HG02588 (cell line): Measurements from ENCODE around the gene MMEL1.
"Not testable (repeated sequence)": the region's sequence is repeated elsewhere in the genome, so short reads cannot be mapped to it uniquely, and the experiment has no call there.

Source experiments
- ATAC-seq: cut with Tn5 transposase; IDR thresholded peaks from one replicate; pipeline ENCODE4 v1.9.1; 2021; ENCODE audit warnings: mild to moderate bottlenecking, moderate library complexity; ENCODE audit not compliant: unreplicated experiment

Gene MMEL1

GRCh38 chr1:2560299-2561073, 72.3 kb downstream of the MMEL1 start:
- ATAC-seq, result no peak

DNA sequence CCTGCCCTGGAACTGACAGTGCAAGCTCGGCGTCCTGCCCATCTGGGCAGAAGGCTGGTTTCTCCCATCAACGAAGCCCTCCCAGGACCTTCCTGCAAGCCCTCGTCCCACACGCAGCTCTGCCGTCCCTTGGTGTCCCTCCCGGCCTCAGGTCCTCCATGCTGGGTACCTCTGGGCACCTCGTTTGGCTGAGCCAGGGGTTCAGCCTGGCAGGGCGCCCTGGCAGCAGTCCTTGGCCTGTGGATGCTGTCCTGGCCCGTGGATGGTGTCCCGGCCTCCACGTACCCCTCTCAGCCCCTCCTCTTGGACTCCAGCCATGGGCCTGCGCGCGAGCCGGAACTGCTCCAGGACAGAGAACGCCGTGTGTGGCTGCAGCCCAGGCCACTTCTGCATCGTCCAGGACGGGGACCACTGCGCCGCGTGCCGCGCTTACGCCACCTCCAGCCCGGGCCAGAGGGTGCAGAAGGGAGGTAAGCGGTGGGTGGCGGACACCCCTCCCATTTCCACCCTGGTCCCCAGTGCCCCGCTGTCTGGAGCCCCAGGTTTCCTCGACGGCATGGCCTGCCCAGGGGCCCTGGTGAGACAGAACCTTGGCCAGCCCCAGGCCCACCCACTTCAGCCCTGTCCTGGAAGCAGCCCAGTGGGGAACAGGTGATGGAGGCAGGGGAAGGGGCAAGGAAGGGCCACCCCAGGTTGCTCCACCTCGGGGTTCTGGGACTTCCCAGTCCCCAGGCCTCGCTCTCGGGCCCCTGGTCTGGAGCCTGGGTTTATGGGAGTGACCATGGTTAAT, 73.1 kb downstream of the MMEL1 start:
- no peak for ATAC-seq

DNA sequence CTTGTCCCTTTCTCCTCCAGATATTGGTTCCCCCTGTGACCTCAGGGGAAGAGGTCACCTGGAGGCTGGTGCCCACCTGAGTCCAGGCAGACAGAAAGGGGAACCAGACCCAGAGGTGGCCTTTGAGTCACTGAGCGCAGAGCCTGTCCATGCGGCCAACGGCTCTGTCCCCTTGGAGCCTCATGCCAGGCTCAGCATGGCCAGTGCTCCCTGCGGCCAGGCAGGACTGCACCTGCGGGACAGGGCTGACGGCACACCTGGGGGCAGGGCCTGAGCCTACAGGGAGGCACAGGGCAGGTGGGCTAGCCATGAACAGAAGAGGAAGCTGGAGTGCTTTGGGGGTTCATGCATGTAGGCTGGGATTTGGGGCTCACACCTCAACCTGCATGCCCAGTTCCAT, 74.0 kb downstream of the MMEL1 start:
- ATAC-seq, result no peak

GRCh38 chr1:2558420-2558819, 74.4 kb downstream of the MMEL1 start:
- ATAC-seq, result no peak

DNA sequence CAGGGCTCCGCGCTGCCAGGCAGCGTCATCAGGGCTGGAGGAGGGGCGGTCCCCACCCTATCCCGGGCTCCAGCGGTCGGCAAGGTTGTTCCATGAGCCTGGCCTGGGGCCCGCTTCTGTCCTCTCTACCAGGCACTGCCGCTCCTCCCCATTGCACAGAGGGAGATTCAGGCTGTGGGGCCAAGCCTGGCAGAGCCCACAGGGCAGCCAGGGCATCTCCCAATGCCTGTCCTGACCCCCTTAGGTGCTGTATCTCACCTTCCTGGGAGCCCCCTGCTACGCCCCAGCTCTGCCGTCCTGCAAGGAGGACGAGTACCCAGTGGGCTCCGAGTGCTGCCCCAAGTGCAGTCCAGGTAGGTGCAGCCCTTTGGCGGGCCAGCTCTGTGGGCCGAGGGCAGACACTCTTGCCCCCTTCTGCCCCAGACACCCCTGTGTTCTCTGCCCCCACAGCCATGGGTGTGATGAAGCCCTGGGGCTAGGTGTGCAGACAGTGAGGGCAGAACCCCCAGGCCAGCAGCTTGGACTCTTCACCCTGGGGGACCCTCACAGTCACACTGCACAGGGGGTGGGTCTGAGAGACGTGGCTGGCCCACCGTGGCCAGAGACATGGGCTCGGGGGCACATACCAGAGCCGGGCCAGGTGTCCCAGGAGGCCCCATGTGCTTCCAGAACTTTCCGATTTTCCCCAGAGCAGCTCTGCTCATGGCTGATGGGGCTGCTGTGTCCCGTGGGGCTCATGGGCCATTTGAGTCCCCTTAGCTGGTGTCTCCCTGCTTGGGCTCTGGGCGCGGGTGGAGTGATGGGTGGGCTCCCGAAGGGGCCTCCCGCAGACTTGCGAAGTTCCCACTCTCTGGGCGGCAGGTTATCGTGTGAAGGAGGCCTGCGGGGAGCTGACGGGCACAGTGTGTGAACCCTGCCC, 75.1 kb downstream of the MMEL1 start:
- no peak for ATAC-seq

GRCh38 chr1:2556678-2557481, 75.9 kb downstream of the MMEL1 start:
- ATAC-seq, result peak; percentile 10

DNA sequence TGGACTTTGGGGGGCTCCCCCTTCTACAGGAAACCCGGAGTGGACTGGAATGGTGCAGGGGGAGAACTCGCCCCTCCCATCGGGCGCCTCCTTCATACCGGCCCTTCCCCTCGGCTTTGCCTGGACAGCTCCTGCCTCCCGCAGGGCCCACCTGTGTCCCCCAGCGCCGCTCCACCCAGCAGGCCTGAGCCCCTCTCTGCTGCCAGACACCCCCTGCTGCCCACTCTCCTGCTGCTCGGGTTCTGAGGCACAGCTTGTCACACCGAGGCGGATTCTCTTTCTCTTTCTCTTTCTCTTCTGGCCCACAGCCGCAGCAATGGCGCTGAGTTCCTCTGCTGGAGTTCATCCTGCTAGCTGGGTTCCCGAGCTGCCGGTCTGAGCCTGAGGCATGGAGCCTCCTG, 76.5 kb downstream of the MMEL1 start, which contains the start of gene TNFRSF14:
TNFRSF14 (plus strand) TSS at position 95 of the 401 bp plus-strand sequence; CDS start at position 389, 294 bp downstream.
- ATAC-seq, result peak; percentile 31

DNA sequence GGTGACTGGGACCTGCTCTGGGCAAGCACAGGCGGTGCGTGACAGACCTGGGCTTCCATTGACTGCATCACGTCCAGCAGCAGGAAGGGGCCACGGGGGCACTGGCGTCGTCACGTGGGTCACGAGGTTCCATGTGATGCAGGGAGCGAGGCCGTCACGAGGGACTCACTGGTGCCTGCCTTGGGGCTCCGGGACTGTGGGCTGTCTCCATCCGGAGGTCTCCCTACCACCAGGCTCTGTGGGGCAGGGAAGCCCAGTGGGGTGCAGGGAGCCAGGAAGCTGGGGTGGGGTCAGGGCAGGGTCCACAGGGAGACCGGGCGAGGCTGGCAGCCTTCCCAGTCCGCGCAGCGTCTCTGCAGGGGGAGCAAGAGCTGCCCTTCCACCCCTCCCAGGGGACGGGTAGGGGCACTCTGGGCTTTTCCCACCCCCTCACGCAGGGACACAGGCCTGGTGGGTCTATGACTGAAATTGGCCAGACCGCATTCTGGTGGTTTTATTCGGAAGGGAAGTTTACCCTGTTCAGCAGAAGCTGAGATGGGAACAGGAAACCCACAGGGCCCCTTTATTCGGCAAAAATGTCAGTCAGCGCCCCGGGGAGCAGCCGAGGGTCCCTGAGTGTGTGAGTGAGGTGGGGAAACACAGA, 77.1 kb downstream of the MMEL1 start:
- peak; percentile 32 for ATAC-seq

GRCh38 chr1:2554621-2555387, 78.0 kb downstream of the MMEL1 start:
- ATAC-seq, result no peak

DNA sequence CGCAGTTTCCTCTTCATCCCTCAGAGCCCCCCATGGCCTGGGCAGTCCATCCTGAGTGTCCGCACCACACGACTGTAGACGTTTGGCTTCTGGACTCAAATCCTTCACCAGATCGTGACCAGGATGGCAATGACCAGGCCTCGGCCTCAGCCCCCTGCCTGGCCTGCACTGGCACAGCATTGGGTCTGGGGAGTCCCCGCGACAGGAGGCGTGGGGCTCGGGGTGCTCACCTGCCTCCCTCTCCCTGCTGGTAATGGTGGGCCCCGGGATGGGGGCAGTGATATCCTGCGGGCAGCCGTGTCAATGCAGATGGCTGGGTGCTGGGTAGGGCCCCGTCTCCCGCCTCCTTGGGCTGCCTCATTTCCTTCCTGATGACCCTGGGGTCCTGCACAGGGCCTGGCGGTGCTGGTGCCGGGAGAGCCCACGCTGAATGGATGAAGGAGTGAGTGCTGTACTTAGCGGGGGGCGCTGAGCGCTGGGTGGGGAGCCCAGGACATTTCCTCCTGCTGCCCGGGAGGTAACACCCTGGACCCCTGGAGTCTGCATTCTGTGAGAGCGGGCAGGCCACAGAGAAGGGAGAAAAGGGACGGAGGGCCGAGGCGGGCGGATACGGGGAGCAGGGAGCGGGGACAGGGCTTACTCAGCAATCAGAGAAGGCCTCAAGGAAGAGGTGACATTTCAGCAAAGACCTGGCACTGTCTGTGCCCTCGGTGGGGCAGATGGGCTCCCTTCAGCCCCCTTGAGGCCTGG, 78.8 kb downstream of the MMEL1 start:
- no peak for ATAC-seq

DNA sequence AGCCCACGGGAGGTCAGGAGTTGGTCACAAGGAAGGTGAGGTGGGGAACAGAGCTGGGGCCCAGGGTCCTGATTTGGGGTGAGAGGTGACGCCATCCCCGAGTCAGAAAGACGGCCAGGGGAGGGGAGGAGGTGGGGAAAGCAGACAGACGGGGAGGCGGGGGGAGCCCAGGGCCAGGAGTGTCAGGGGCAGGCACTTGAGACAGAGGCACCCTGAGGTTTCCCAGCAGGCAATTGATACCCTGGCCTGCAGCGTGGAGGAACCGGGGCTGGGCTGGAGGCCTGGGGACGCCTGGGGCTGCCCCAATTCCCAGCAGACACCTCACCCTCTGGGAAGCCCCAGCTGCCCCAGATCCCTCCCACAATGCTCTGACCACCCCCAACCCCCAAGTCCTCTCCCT, 79.7 kb downstream of the MMEL1 start:
- ATAC-seq, result not testable (repeated sequence)

DNA sequence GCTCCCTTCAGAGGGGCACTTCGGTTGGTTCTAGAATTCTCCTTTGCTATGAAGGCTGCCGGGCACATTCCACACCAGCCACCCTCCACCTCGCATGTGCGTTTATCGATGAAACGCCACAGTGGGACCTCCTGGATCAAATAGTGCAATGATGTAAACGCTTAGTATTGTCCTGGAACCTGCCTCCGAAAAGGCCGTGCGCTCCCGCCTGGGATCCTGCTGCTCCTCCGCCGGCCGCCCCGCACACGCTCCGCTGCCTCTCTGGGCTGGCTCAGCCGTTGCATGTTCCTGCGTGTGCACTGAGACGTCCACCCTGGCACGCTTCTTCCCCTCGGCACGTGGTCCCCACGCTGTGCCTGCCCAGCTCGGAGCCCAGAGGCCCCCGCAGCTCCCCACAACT, 80.6 kb downstream of the MMEL1 start:
- ATAC-seq, result no peak

DNA sequence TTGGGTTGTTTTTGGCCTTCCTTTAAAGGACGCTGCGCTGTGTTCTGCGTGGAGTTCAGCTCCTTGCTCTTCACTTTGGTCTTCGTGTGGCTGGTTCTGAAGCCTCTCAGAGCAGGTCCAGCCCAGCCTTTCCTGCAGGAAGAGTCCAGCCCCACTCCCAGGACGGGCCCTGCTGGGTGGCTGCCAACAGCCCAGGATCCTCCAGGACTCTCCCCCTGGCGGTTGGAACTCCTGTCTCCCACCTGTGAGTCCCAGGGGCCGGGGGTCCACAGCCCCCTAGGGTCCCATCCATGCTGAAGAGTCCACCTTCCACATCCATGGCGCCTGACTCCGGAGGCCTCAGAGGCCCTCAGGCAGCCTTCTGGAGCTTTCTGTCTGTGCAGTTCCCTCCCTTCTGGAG, 81.3 kb downstream of the MMEL1 start:
- not testable (repeated sequence) for ATAC-seq

- ATAC-seq, result not testable (repeated sequence)
These were observed 82.4 kb downstream of the MMEL1 start for GRCh38 chr1:2550309-2550861.

DNA sequence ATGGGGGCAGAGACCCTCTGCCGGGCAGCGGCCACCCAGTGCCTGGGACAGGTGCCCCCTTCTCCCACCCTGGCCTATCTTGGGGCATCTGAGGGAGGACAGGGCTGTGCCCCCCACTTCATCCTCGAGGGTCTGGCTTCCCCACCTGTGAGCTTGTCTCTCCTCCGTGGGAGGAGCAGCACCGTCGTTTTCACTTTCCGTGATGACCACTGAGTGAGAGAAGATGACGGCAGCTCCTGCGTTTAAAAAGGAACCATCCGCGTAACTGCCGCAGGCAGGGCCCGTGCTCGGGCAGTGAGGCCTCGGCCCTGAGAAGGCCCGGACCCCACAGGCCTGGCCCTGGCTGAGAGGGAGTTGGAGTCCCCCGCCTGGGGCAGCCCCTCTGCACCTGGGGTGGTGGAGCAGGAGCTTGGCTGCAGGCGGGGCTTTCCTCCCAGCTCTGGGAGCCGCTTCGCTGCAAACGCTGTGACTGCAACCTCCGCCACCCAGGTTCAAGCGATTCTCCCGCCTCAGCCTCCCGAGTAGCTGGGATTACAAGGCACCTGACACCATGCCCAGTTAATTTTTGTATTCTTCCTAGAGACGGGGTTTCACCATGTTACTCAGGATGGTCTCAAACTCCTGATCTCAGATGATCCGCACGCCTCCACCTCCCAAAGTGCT, 83.3 kb downstream of the MMEL1 start:
- ATAC-seq, result not testable (repeated sequence)

GRCh38 chr1:2548068-2548589, 84.7 kb downstream of the MMEL1 start:
- peak; percentile 14 for ATAC-seq
